Keratinocyte (primary cell): ENCODE results near the gene GRM4. TPM values are rescaled to one million over a fixed set of nuclear protein-coding genes. Genes with fewer than 3 reads are reported as not detected.

Source experiments
- DNase-seq: peaks from one replicate; pipeline ENCODE4 v3.0.0-alpha.2; 2011; ENCODE audit warnings: low read depth, missing footprints, low spot score
- FAIRE-seq: peaks from 2 replicates; lab custom pipeline; 2011; peaks lifted over from hg19 to GRCh38; lab: Jason Lieb, UNC
- H2AFZ ChIP-seq: 2 replicates; pipeline ENCODE4 v1.6.0; 2012; ENCODE audit warnings: low read length, control low read depth, inconsistent platforms; ENCODE audit not compliant: control insufficient read depth
- H3K27ac ChIP-seq: 2 replicates; pipeline ENCODE4 v1.5.1; 2011; ENCODE audit warnings: low read length; ENCODE audit not compliant: control insufficient read depth, insufficient read depth
- H3K27me3 ChIP-seq: 3 replicates; pipeline ENCODE4 v1.6.0; 2011; ENCODE audit warnings: low read length; ENCODE audit not compliant: control insufficient read depth, insufficient read depth; ENCODE audit errors: extremely low read depth
- H3K36me3 ChIP-seq, 2 experiments: 2 replicates in 1 of 2; 3 replicates in 1 of 2; pipeline ENCODE4 v1.5.1; 2011; ENCODE audit warnings: low read length in 2 of 2, mild to moderate bottlenecking in 1 of 2; ENCODE audit not compliant: control insufficient read depth in 2 of 2, insufficient read depth in 2 of 2; ENCODE audit errors: extremely low read depth in 1 of 2
- H3K4me1 ChIP-seq: 3 replicates; pipeline ENCODE4 v1.5.1; 2011; ENCODE audit warnings: low read length; ENCODE audit not compliant: control insufficient read depth, insufficient read depth; ENCODE audit errors: extremely low read depth
- H3K4me2 ChIP-seq: 3 replicates; pipeline ENCODE4 v1.6.0; 2011; ENCODE audit warnings: low read depth, low read length; ENCODE audit not compliant: control insufficient read depth, insufficient read depth; ENCODE audit errors: extremely low read depth
- H3K4me3 ChIP-seq, 3 experiments: fragments of 200-600 bp in 1 of 3; sonication (generic) in 1 of 3; 2 replicates in 2 of 3; 3 replicates in 1 of 3; pipeline ENCODE4 v1.5.1; 2011 to 2016; ENCODE audit warnings: low read length in 3 of 3, mild to moderate bottlenecking in 3 of 3, control low read depth in 2 of 3, inconsistent platforms in 1 of 3, low read depth in 1 of 3, mixed read lengths in 1 of 3, mixed run types in 1 of 3, moderate library complexity in 1 of 3; ENCODE audit not compliant: control insufficient read depth in 2 of 3, insufficient read depth in 2 of 3; ENCODE audit errors: extremely low read depth in 1 of 3
- H3K79me2 ChIP-seq: 2 replicates; pipeline ENCODE4 v1.6.0; 2012; ENCODE audit warnings: low read length; ENCODE audit not compliant: control insufficient read depth, insufficient read depth
- H3K9ac ChIP-seq: 3 replicates; pipeline ENCODE4 v1.6.0; 2011; ENCODE audit warnings: low read length; ENCODE audit not compliant: control insufficient read depth, insufficient read depth; ENCODE audit errors: extremely low read depth
- H3K9me1 ChIP-seq: 3 replicates; pipeline ENCODE4 v1.6.0; 2011; ENCODE audit warnings: low read length; ENCODE audit not compliant: control insufficient read depth, insufficient read depth; ENCODE audit errors: extremely low read depth
- H3K9me3 ChIP-seq: 2 replicates; pipeline ENCODE4 v1.5.1; 2012; ENCODE audit warnings: low read depth, low read length; ENCODE audit not compliant: control insufficient read depth
- H4K20me1 ChIP-seq: 3 replicates; pipeline ENCODE4 v1.6.0; 2011; ENCODE audit warnings: low read length; ENCODE audit not compliant: control insufficient read depth, insufficient read depth; ENCODE audit errors: extremely low read depth
- CTCF ChIP-seq, 3 experiments: IDR thresholded peaks in 1 of 3; conservative IDR thresholded peaks in 1 of 3; optimal IDR thresholded peaks in 1 of 3; 2 replicates in 2 of 3; 3 replicates in 1 of 3; pipeline versions ENCODE3 to v1.5.1; 2011; ENCODE audit warnings: low read length in 3 of 3, mild to moderate bottlenecking in 3 of 3, moderate library complexity in 2 of 3, control low read depth in 1 of 3, inconsistent platforms in 1 of 3; ENCODE audit not compliant: insufficient read depth in 2 of 3; ENCODE audit errors: extremely low read depth in 1 of 3
- EZH2 ChIP-seq: IDR thresholded peaks from one replicate; pipeline ENCODE4 v1.6.1; 2012; ENCODE audit warnings: inconsistent platforms, mild to moderate bottlenecking, low read length, moderate library complexity
- dilution Hi-C: fragments of 300-500 bp; cut with MboI; formaldehyde crosslinking; loops from one replicate; pipeline ENCODE4 v1.7.0; 2020; ENCODE audit warnings: low sequenced_read_pairs; ENCODE audit not compliant: extremely low pct_ligation_motif_present
- polyA plus RNA-seq, 5 experiments: library from polyadenylated mRNA; depleted of rRNA in 3 of 5; stranded (reverse) in 3 of 5; stranded (forward) in 1 of 5; unstranded in 1 of 5; fragments of >200 nt; gene quantifications; 1 replicate in 1 of 5; 2 replicates in 3 of 5; 3 replicates in 1 of 5; pipeline versions ENCODE4 v1.2.1 to v1.2.3, GENCODE V29; 2011 to 2012; ENCODE audit warnings: missing spikeins in 2 of 5, low read depth in 1 of 5, low replicate concordance in 1 of 5

Gene GRM4
- polyA plus RNA-seq, 1 donor (not counting 4 experiments of a cell fraction or from before 2014, with no cell fraction given) = not detected

GRCh38 chr6:34125939-34126338 lies 19.9 kb downstream of the GRM4 start:
- no peak for DNase-seq
- H3K36me3 ChIP-seq = no peaks in the 10 kb centered on the region
- H3K27me3 ChIP-seq = peaks cover 3% of the 10 kb centered on the region
- H3K9ac ChIP-seq = no peak overlapping the region
- H3K4me1 ChIP-seq = no peaks in the 10 kb centered on the region
- no peak for FAIRE-seq
- no peak for TF ChIP-seq EZH2
- no peak for TF ChIP-seq CTCF (optimal IDR thresholded peaks at IDR 0.05 in 1 of 3, IDR thresholded peaks at IDR 0.05 in 1 of 3, conservative IDR thresholded peaks at IDR 0.05 in 1 of 3; ENCODE audit: extremely low read depth in 1 of 3, insufficient read depth in 2 of 3, low read length in 3 of 3)
- no peak overlapping the region for H2AFZ ChIP-seq
- H3K4me3 ChIP-seq = no peak overlapping the region
- no peaks in the 10 kb centered on the region for H3K79me2 ChIP-seq
- no peaks in the 10 kb centered on the region for H3K9me1 ChIP-seq
- H3K27ac ChIP-seq = no peak overlapping the region
- H3K9me3 ChIP-seq = no peaks in the 10 kb centered on the region
- dilution Hi-C loops = no loop called here
- H4K20me1 ChIP-seq = no peaks in the 10 kb centered on the region
- H3K4me2 ChIP-seq = no peak overlapping the region

GRCh38 chr6:34120953-34121675 lies 24.8 kb downstream of the GRM4 start:
- Histone ChIP-seq H3K9me1 (no peaks in the 10 kb centered on the region), H3K36me3 (no peaks in the 10 kb centered on the region), H3K9me3 (no peaks in the 10 kb centered on the region), H4K20me1 (no peaks in the 10 kb centered on the region), H3K27ac (no peak overlapping the region), H3K9ac (no peak overlapping the region), H3K4me2 (no peak overlapping the region), H3K4me1 (no peaks in the 10 kb centered on the region), H3K4me3 (no peak overlapping the region), H2AFZ (no peak overlapping the region), H3K79me2 (no peaks in the 10 kb centered on the region), H3K27me3 (peaks cover 3% of the 10 kb centered on the region)
- dilution Hi-C loops = no loop called here
- FAIRE-seq (no peak), DNase-seq (no peak)
- TF ChIP-seq CTCF (optimal IDR thresholded peaks at IDR 0.05 in 1 of 3, IDR thresholded peaks at IDR 0.05 in 1 of 3, conservative IDR thresholded peaks at IDR 0.05 in 1 of 3; ENCODE audit: extremely low read depth in 1 of 3, insufficient read depth in 2 of 3, low read length in 3 of 3) (no peak), EZH2 (no peak)
